HG03571 (cell line): ENCODE measurements around the gene NAALADL1.
A peak's percentile ranks its signal among the peaks of the same experiment; 100 is the strongest.

Experiments used
- ATAC-seq: cut with Tn5 transposase; IDR thresholded peaks from one replicate; pipeline ENCODE4 v1.9.1; 2021; ENCODE audit not compliant: unreplicated experiment

The NAALADL1 gene

GRCh38 chr11:65083134-65083833, 24.9 kb upstream of the NAALADL1 start:
- ATAC-seq, result peak; percentile 11

GRCh38 chr11:65078786-65079342, 20.5 kb upstream of the NAALADL1 start:
- no peak for ATAC-seq

GRCh38 chr11:65078151-65078550, 19.8 kb upstream of the NAALADL1 start:
- ATAC-seq, result no peak

- ATAC-seq, result no peak
Measured at GRCh38 chr11:65077451-65077850, 19.1 kb upstream of the NAALADL1 start.

DNA sequence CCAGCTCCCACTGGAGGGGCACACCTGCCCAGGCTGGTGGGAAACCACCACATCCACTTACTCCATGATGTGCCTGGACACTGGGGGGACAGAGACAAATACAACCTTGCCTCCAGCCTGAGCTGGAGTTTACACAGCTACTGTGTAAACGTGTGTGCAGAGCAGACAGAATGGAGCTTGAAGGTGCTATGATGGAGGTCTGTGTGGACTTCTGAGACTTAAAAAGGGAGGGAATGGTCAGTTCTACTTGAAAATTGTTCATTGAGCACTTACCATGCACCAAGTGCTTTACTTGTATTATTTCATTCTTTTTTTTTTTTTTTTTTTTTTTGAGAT, 14.2 kb upstream of the NAALADL1 start:
- no peak for ATAC-seq

GRCh38 chr11:65071907-65072630, 13.7 kb upstream of the NAALADL1 start:
- no peak for ATAC-seq

DNA sequence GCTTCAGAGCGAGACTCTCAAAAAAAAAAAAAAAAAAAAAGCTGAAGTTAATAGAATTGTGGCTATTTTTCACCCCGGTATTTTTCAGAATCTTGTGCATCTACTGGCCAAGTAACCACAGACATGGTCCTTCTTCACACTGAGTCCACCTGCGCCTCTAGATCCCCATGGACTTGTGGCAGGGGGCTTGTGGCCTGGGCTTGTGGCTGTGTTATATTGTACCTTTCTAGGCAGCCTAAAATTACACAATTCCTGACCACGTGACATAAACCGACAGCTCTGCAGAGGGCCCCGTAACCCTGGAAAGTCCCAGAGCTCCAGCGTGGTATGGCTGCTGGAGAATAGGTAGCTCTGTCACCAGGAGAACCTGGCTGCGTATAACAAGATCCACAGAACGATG, 10.9 kb upstream of the NAALADL1 start:
- no peak for ATAC-seq

DNA sequence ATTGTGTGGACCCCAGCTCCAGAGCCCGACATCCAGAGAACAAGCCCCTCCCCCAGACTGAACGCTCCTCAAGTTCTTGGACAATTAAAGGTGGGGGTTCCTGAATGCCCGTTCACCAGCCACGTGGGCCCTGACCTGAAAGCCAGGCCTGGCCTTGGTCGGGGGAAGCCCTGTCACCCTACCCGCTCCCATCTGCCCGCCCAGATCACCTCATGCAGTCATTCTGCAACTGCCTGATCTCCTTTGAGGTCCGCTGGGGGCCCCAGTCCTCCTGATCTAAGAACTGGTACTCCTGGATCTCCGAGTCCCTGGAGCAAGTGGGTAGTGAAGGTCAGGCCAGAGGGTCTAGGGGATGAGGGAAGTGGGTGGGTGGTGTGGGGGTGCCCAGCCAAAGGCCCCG, 9.1 kb upstream of the NAALADL1 start:
- no peak for ATAC-seq

GRCh38 chr11:65066805-65067291, 8.5 kb upstream of the NAALADL1 start:
- no peak for ATAC-seq

- ATAC-seq, result no peak
Measured at GRCh38 chr11:65066315-65066714, 8.0 kb upstream of the NAALADL1 start.

DNA sequence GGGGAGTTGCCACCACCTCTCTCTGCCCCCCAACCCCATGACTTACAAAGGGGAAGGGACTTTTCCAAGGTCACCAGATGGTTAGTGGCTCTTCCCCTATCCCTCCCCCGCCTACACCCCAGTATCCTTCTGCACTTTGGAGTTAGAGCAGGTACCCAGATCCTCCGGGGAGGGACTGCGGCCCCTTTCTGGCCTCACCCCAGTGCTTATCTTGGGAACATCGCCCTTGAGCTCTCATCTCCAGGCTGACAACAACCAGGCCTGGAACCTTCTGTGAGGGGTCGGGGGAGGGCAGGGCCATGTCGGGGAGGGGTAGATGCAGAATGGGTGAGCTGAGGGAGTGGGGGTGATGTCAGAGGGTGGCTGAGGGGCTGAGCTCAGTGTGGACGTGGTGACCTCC, 7.5 kb upstream of the NAALADL1 start:
- no peak for ATAC-seq

DNA sequence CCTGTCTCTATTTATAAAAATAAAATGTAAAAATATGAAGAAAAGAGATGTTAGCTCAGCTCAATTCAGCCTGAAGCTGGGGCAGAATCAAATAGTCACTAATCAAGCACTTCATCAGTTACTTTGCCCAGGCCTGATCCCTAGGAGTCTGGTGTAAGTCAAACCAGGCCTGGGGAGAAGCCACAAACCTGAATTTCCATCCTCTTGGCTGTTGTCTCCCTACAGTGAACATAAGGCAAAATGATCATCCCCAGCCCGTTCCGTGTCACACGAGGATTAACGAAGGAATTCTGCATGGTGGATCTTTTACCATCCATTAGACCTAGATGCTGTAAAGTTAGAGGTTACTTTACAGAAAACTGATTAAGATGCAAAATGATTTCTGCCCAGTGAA, 6.5 kb upstream of the NAALADL1 start:
- ATAC-seq, result no peak

DNA sequence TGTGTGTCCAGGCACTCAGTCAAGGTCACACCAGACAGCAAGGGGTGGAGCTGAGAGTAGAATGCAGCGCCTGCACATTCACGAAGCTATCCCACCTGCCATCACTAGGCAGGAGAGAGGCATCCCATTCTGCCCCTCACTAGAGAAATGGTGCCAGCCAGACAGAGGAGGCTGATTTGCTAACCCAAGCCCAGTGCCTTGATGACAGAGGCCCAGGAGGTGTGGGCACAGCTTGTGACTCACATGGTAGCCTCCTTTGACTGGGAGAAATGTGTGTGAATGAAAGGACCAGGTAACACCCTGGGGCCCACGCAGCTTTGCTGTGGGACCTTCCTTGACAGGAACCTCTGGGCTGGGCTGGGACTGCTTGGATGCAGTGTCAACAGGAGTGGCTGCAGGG, 5.2 kb upstream of the NAALADL1 start:
- ATAC-seq, result no peak

GRCh38 chr11:65060913-65061408, 2.6 kb upstream of the NAALADL1 start:
- ATAC-seq, result no peak

DNA sequence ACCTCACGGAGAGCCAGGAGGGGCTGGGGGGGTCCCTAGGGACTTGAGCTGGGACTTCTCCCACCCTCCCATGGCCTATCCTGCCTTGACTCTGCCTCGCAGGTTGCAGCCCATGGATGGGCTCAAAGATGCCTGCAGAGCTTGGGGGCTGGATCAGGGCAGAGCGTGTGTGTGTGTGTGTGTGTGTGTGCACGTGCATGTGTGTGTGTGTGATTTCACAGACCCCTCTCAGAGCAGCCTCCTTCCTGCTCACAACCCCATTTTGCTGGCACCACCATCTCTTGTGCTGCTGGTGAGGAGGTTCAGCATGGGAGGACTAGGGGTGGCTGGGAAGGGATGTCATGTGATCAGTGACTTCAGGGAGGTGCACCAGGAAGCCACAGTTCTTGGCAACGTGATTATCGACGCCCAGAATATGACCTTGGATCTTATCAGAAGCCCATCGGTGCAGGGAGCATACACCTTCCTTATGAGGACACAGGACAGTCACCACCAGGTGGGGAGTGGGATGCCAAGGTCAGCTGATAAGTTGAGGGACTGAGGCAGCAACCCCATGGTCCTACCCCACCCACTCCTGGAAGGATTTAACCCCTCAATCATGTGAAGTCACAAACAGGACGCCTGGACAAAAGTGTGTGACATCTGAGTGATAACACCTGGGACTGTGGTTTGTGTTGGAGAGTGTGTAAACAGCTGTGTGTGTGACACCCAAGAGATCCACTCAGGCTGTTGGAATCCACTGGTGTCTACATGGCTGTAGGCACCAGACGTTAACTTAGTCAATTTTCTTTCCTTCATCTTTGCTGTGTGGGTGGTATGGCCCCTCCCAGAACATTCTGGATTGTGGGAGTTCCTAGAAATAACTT, 1.8 kb upstream of the NAALADL1 start:
- no peak for ATAC-seq

DNA sequence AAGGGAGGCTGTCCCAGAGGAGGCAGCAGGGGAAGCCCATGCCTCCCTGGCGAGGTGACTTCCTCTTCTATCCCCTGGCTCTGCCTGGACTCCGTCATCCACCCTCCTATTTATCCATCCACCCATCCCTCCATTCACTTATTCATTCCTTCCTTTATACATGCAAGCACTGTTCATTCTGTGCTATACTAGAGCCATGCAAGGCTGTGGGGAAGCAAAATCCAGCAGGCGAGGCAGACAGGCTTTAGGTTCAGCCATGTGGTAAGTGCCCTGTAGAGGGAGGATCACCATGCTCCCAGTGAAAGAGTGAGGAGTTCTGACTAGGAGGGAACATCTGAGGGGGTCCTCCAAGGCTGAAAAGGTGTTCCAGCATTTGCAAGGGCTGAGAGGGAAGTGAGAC, 1.2 kb upstream of the NAALADL1 start:
- ATAC-seq, result no peak

- ATAC-seq, result no peak
Measured at GRCh38 chr11:65058012-65058411, 341 bp downstream of the NAALADL1 start.

DNA sequence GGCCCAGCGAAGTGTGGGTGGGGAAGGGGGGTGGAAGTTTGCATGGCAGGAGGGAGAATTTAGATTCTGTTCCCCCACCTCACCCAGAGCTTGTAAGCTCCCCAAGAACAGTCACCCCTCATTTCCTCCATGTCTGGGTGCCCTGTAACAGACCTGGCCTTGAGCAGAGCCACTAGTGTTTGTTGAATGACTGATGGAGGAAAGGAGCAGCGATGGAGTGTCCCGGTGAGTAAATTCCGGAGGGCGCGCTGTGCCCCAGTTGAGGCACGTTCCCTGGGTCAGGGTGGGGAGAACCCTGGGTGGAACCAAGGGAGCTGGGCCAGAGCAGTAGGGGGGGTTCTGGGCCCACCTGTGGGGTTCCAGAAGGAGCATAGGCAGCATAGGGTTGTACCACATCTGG, 827 bp downstream of the NAALADL1 start:
- ATAC-seq, result no peak

GRCh38 chr11:65056999-65057398, 1.4 kb downstream of the NAALADL1 start:
- ATAC-seq, result no peak

- no peak for ATAC-seq
Measured at GRCh38 chr11:65055538-65055937, 2.8 kb downstream of the NAALADL1 start.

GRCh38 chr11:65053827-65054508, 4.4 kb downstream of the NAALADL1 start:
- ATAC-seq, result no peak
